DND-41 (cell line): ENCODE data around the gene SGK1.

Source experiments
- CTCF ChIP-seq: IDR thresholded peaks from 2 replicates; pipeline ENCODE4 v1.5.1; 2012; ENCODE audit warnings: borderline replicate concordance, low read length, moderate library complexity, mild to moderate bottlenecking; ENCODE audit not compliant: poor library complexity, severe bottlenecking; ENCODE audit errors: extremely low read depth
- EZH2 ChIP-seq: IDR thresholded peaks from 3 replicates; pipeline ENCODE4 v1.6.1; 2012; ENCODE audit warnings: borderline replicate concordance, low read depth, mild to moderate bottlenecking, moderate library complexity, low read length, inconsistent platforms; ENCODE audit not compliant: severe bottlenecking

- TF ChIP-seq CTCF (no peak), EZH2 (no peak)
Observed at GRCh38 chr6:134172020-134172705, 145.7 kb downstream of the SGK1 start.
